ENCODE results near the gene NSA2.
"Not testable (repeated sequence)": the region's sequence is repeated elsewhere in the genome, so short reads cannot be mapped to it uniquely, and the experiment has no call there.

NSA2 gene

GRCh38 chr5:74766849-74767578, at the start of gene NSA2, which contains the start of gene GFM2:
TSS of gene NSA2 (plus strand) at chr5:74767249. CDS start at chr5:74767361, 112 bp downstream.
TSS of gene GFM2 (minus strand) at chr5:74767117. CDS start at chr5:74763742, 3,375 bp downstream.
- peak; percentile 77 to 86 (median 82) for DNase-seq (ENCODE audit: low read depth in 4 of 4, low spot score in 1 of 4)

GRCh38 chr5:74717596-74717995, 49.5 kb upstream of the NSA2 start:
- no peak for DNase-seq (ENCODE audit: low read depth in 4 of 4, low spot score in 1 of 4)

- no peak for DNase-seq (ENCODE audit: low read depth in 4 of 4, low spot score in 1 of 4)
Observed at GRCh38 chr5:74722271-74722670, 44.8 kb upstream of the NSA2 start.

DNA sequence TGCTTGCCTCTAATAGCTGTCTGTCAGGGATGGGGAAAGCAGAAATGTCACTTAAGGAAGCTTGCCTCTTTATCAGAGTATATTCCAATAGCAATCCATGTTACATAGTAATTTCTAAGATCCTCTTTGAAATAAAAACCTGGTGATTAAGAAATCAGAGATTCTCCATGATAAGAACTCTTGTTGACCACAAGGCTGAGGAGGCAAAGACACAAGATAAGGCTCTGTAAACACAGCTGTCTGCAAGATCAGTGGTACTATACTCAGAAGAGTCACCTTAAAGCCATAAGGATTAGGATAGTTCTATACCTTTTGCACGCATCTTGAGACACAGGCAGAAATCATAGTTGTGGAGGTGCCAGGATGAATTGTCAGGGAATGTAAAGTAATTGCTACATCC, 41.7 kb upstream of the NSA2 start:
- no peak for DNase-seq (ENCODE audit: low read depth in 4 of 4, low spot score in 1 of 4)

GRCh38 chr5:74736759-74737158, 30.3 kb upstream of the NSA2 start:
- DNase-seq (ENCODE audit: low read depth in 4 of 4, low spot score in 1 of 4), result no peak

GRCh38 chr5:74738406-74738805, 28.6 kb upstream of the NSA2 start:
- no peak for DNase-seq (ENCODE audit: low read depth in 4 of 4, low spot score in 1 of 4)

DNA sequence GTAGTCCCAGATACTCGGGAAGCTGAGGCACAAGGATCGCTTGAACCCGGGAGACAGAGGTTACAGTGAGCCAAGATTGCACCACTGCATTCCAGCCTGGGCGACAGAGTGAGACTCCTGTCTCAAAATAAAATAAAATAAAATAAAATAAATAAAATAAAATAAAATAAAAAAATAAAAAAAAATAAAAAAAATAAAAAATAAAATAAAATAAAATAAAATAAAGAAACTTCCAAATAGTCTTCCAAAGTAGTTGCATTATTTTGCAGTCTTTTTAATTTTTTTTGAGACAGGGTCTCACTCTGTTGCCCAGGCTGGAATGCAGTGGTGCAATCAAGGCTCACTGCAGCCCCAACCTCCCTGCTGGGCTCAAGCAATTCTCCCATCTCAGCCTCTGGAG, 18.3 kb upstream of the NSA2 start:
- not testable (repeated sequence) for DNase-seq (ENCODE audit: low read depth in 4 of 4, low spot score in 1 of 4)

- no peak for DNase-seq (ENCODE audit: low read depth in 4 of 4, low spot score in 1 of 4)
Observed at GRCh38 chr5:74761241-74761640, 5.8 kb upstream of the NSA2 start.

- DNase-seq (ENCODE audit: low read depth in 4 of 4, low spot score in 1 of 4), result no peak
Observed at GRCh38 chr5:74762599-74762998, 4.5 kb upstream of the NSA2 start.

- no peak for DNase-seq (ENCODE audit: low read depth in 4 of 4, low spot score in 1 of 4)
Observed at GRCh38 chr5:74763504-74763903, 3.5 kb upstream of the NSA2 start.

DNA sequence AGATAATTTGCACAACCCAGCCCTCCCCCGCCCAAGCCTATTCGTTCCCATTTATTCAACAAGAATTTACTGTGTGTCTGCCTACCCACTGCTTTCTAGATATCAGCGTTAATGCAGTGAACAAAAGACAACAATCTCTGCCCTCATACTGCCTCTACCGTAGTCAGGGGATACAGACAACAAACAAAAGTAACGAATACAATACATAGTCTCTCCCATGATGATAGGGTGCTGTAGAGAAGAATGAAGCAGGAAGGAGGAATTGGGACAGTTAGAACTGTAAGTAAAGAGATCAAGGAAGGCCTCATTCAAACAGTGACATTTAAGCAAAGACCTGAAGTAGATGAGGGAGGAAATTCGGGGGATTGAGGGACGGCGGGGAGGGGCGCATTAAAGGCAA, 1.8 kb upstream of the NSA2 start:
- no peak for DNase-seq (ENCODE audit: low read depth in 4 of 4, low spot score in 1 of 4)

DNA sequence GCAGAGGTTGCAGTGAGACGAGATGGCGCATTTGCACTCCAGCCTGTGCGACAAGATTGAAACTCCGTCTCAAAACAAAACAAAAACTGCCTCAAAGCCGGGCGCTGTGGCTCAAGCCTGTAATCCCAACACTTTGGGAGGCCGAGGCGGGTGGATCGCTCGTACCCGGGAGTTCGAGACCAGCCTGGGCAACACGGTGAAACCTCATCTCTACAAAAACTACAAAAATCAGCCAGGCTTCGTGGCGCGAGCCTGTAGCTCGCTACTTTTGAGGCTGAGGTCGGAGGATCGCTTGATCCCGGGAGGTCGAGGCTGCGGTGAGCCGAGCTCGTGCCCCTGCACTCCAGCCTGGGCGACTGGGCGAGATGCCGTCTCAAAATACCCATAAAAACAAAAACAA, 1.1 kb upstream of the NSA2 start:
- DNase-seq (ENCODE audit: low read depth in 4 of 4, low spot score in 1 of 4), result no peak

DNA sequence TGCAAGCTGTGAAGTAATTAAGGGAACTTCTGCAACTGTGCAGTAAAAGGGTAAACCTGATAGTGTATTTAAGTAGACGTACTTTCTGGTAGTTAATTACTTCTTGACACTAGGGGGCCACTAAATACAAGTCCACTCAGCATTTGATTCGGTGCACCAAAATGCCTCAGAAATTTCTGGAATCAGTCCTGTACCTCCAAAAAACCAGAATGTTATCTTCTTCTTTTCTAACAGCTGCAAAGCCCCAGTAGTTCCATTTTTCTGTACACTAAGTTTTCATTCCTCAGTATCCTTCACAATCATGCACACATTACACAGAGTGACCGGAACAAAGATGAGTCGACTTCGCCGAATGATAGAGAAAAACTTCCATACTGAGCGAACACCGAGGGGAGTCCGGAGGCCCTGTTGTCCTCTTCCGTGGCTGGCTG, 616 bp upstream of the NSA2 start:
- no peak for DNase-seq (ENCODE audit: low read depth in 4 of 4, low spot score in 1 of 4)

DNA sequence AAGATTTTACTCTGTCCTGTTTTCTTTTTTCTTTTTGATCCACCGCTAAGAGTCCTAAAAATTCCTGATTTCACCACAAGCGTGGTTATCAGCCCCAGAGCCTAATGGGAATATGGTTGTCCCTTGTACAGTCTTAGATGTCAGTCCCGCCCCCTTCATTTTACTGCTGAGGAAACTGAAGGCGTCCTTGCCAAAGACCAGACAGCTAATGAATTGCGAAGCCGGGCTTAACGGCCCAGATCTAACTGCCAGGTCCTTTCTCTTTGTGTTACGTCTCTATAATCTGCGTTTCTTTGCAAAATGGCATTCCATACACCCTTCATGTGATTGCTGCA, 497 bp downstream of the NSA2 start:
- DNase-seq (ENCODE audit: low read depth in 4 of 4, low spot score in 1 of 4), result peak in 1 of 4 experiments; percentile 1

GRCh38 chr5:74772359-74772758, 5.3 kb downstream of the NSA2 start:
- DNase-seq (ENCODE audit: low read depth in 4 of 4, low spot score in 1 of 4), result no peak

DNA sequence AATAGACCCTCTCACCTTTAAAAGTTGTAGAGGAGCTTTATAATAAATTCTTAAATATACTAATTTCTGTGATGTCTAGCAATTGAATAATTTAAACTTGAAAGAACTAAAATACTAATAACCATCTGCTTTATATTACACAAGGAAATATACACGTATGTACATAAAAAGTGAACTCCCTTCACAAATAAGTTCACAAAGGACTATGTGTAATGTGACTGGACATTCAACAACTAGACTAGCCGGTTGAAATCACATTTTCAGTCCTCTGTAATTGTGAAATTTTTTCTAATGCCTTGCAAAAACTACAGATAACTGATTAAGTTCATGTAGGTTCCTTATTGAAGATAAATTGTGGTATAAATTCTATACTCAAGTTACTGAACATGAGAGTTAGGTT, 11.6 kb downstream of the NSA2 start:
- DNase-seq (ENCODE audit: low read depth in 4 of 4, low spot score in 1 of 4), result no peak

- DNase-seq (ENCODE audit: low read depth in 4 of 4, low spot score in 1 of 4), result no peak
Observed at GRCh38 chr5:74786851-74787250, 19.8 kb downstream of the NSA2 start.

- no peak for DNase-seq (ENCODE audit: low read depth in 4 of 4, low spot score in 1 of 4)
Observed at GRCh38 chr5:74787424-74787823, 20.4 kb downstream of the NSA2 start.

GRCh38 chr5:74791669-74792068, 24.6 kb downstream of the NSA2 start:
- not testable (repeated sequence) for DNase-seq (ENCODE audit: low read depth in 4 of 4, low spot score in 1 of 4)

- no peak for DNase-seq (ENCODE audit: low read depth in 4 of 4, low spot score in 1 of 4)
Observed at GRCh38 chr5:74798977-74799911, 32.2 kb downstream of the NSA2 start.

- DNase-seq (ENCODE audit: low read depth in 4 of 4, low spot score in 1 of 4), result no peak
Observed at GRCh38 chr5:74801197-74801596, 34.1 kb downstream of the NSA2 start.

DNA sequence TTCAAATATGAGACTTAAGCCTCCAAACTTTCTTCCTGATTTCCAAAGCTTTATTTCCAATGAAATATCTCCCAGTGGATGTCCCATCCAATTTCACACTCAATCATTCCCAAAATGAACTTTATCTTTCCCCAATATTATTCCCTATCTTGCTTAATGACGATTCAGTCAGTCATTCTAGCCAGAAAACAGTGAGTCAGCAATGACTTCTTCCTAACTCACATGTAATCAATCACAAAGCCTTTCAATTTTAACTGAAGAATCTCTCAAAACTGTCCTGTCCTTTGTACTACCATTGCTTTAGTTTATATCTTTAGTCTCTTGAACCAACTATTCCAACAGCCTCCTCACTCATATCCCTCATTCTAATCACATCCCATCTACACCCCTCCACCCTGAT, 34.9 kb downstream of the NSA2 start:
- DNase-seq (ENCODE audit: low read depth in 4 of 4, low spot score in 1 of 4), result no peak

Measured in stimulated activated CD4-positive, alpha-beta T cell treated with anti-CD3 and anti-CD28 coated beads, Interleukin-1b, Interleukin-23, amount 100 ng/mL, for 24 hours (primary cell).